Esophagus (tissue), 2 donors: ENCODE data around the gene IRF1. TPM values are rescaled to one million over a fixed set of nuclear protein-coding genes. Genes with fewer than 3 reads are reported as not detected.
A peak's percentile ranks its signal among the peaks of the same experiment; 100 is the strongest.
"Not testable (repeated sequence)": the region's sequence is repeated elsewhere in the genome, so short reads cannot be mapped to it uniquely, and the experiment has no call there.

Experiments
- H3K27ac ChIP-seq, 2 donors: one replicate each; pipeline ENCODE4 v1.5.1; 2013; ENCODE audit warnings: low read depth in 2 of 2, mild to moderate bottlenecking in 2 of 2, inconsistent platforms in 1 of 2, low read length in 1 of 2, moderate library complexity in 1 of 2
- H3K27me3 ChIP-seq, 2 donors: one replicate each; pipeline ENCODE4 v1.6.1; 2013; ENCODE audit warnings: low read length in 2 of 2, control low read depth in 1 of 2, mild to moderate bottlenecking in 1 of 2; ENCODE audit not compliant: insufficient read depth in 2 of 2, control insufficient read depth in 1 of 2
- H3K36me3 ChIP-seq, 2 donors: one replicate each; pipeline ENCODE4 v1.6.1; 2013; ENCODE audit warnings: low read length in 1 of 2; ENCODE audit not compliant: control insufficient read depth in 2 of 2, insufficient read depth in 2 of 2
- H3K4me1 ChIP-seq, 2 donors: one replicate each; pipeline ENCODE4 v1.6.1; 2013; ENCODE audit warnings: low read length in 1 of 2; ENCODE audit not compliant: control insufficient read depth in 2 of 2, insufficient read depth in 2 of 2
- H3K4me3 ChIP-seq, 2 donors: one replicate each; pipeline ENCODE4 v1.5.1; 2013; ENCODE audit warnings: low read length in 2 of 2, mild to moderate bottlenecking in 2 of 2, low read depth in 1 of 2, moderate library complexity in 1 of 2
- H3K9me3 ChIP-seq, 2 donors: one replicate each; pipeline ENCODE4 v1.6.1; 2013; ENCODE audit warnings: mild to moderate bottlenecking in 2 of 2, low read depth in 1 of 2, low read length in 1 of 2, moderate library complexity in 1 of 2; ENCODE audit not compliant: control insufficient read depth in 2 of 2, insufficient read depth in 1 of 2
- WGBS, 2 donors: extraction: QIAGEN DNeasy Blood & Tissue Kit; methylation state at CpG; one replicate each; pipeline ENCODE4 v1.1.7; 2013; 5-methylcytosine and 5-hydroxymethylcytosine counted together
- polyA plus RNA-seq, 2 donors: library from polyadenylated mRNA; stranded (reverse); fragments of 200-250 nt; gene quantifications; one replicate each; pipeline ENCODE4 v1.2.3, GENCODE V29; 2013
- donor health status: healthy with polysubstance abuse.
- donor health status: Bipolar disorder and iron deficiency.

IRF1 gene
- polyA plus RNA-seq, 2 donors: 7.5 to 14.2 TPM

DNA sequence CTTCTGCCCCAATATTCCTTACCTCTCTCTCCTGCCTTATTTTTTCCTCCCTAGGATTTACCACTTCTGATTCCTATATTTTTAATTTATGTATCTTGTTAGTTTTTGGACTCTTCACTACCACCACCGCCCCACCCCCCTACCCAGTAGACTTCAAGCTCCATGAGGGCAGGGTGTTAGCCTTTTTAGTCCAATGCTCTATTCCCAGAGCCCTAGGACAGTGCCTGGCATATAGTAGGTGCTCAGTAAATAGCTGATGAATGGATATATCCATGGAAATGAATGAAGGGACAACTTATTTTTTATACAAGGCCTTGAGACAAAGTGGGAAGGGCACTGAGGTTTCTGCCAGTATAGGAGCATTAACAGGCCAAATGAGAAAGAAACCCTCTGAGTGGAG, 41.5 kb downstream of the IRF1 start:
- no peak overlapping the region for H3K4me3 ChIP-seq
- peaks cover 6 to 23% of the 10 kb centered on the region in 2 donors for H3K4me1 ChIP-seq
- H3K27ac ChIP-seq: no peak overlapping the region
- no peaks in the 10 kb centered on the region for H3K9me3 ChIP-seq
- no peaks in the 10 kb centered on the region for H3K27me3 ChIP-seq
- WGBS, 2 donors: 98 to 100% methylated on average over 1 of the region's 1 CpG
- no peaks in the 10 kb centered on the region for H3K36me3 ChIP-seq

DNA sequence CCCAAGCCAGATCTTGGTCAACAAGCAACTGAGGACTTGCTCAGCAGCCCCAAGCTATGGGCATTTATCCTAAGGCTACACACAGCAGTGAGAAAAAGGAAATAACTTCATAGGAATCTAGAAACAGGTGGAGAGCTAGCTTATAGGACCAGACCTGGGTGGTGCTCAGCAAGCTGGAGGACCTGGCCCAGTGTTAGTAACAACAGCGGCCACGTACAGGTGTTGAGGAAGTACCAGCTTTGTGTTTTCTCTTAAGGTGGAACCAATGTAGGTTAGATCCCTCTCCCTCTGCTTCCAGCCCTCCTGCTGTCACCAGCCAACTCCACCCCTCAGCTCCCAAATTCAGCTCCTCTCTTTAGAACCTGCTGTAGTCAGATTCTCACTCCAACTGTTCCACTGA, 43.4 kb downstream of the IRF1 start:
- peak overlapping the region; percentile 47 to 59 for H3K27ac ChIP-seq
- no peaks in the 10 kb centered on the region for H3K27me3 ChIP-seq
- 58 to 59% methylated on average over 2 of the region's 2 CpGs for WGBS, 2 donors
- no peak overlapping the region for H3K4me3 ChIP-seq
- peaks cover 6 to 23% of the 10 kb centered on the region in 2 donors for H3K4me1 ChIP-seq
- no peaks in the 10 kb centered on the region for H3K36me3 ChIP-seq
- H3K9me3 ChIP-seq: no peaks in the 10 kb centered on the region

DNA sequence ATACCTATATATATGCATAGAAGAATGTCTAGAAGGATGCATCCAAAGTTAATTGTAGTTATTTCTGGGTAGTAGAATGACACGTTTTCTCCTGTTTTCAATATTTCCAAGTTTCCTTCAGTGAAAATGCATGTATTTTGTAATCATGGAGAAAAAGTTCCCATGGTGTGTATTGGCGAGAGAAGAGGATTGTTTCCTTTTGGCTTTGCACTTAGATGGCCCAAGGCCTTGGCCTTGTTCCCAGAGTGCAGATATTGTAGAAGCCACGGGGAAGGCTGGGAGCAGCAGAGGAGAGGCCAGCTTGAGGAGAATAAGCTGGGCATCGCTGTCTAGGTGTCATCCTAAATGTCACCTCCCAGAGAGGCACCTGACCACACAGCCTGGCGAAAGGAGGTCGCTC, 44.0 kb downstream of the IRF1 start:
- H3K36me3 ChIP-seq: no peaks in the 10 kb centered on the region
- peak overlapping the region; percentile 47 to 59 for H3K27ac ChIP-seq
- H3K4me1 ChIP-seq: peaks cover 6 to 23% of the 10 kb centered on the region in 2 donors
- H3K9me3 ChIP-seq: no peaks in the 10 kb centered on the region
- no peak overlapping the region for H3K4me3 ChIP-seq
- 39 to 40% methylated on average over 6 of the region's 6 CpGs for WGBS, 2 donors
- no peaks in the 10 kb centered on the region for H3K27me3 ChIP-seq

DNA sequence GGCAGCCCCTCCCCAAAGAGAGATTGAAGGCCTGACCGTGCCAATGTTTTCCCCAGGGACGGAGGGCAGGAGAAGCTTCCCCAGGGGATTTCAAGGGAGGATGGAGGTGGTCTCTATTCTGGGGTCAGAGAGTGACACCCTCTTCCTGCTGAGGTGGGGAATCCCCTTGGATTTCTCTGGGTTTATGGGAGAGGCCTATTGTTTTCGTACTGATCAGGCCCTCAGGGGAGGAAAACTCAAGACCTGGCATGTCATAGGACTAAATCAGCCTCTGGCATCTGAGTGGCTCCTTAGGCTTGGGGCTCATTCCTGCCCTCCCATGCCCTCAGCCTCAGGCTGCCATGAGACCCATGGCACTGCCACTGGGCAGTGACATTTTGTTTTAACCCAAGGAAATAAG, 44.6 kb downstream of the IRF1 start:
- H3K36me3 ChIP-seq: no peaks in the 10 kb centered on the region
- H3K4me3 ChIP-seq: no peak overlapping the region
- WGBS, 2 donors: 21 to 31% methylated on average over 3 of the region's 3 CpGs
- H3K4me1 ChIP-seq: peaks cover 6 to 23% of the 10 kb centered on the region in 2 donors
- H3K27ac ChIP-seq: peak overlapping the region; percentile 70 to 89
- no peaks in the 10 kb centered on the region for H3K9me3 ChIP-seq
- no peaks in the 10 kb centered on the region for H3K27me3 ChIP-seq

DNA sequence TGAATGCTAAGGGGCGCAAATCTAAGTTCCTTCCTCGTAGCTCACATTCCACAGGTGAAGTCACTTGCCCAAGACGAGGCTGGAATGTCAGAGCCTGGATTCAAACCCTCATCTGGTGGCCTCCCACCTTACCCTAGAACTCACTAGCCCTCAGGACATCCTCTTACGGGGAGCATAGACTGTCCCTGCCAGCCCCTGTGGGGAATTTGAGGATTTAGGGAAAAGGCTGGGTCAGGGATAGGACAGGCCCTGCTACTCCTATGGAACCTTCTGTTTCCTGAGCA, 45.0 kb downstream of the IRF1 start:
- Histone ChIP-seq H3K4me3 (no peak overlapping the region), H3K27ac (peak overlapping the region; percentile 70 to 89), H3K9me3 (no peaks in the 10 kb centered on the region), H3K4me1 (peaks cover 6 to 23% of the 10 kb centered on the region in 2 donors), H3K36me3 (no peaks in the 10 kb centered on the region), H3K27me3 (no peaks in the 10 kb centered on the region)
- whole genome bisulfite sequencing, 2 donors: 47 to 80% methylated on average over 4 of the region's 4 CpGs

DNA sequence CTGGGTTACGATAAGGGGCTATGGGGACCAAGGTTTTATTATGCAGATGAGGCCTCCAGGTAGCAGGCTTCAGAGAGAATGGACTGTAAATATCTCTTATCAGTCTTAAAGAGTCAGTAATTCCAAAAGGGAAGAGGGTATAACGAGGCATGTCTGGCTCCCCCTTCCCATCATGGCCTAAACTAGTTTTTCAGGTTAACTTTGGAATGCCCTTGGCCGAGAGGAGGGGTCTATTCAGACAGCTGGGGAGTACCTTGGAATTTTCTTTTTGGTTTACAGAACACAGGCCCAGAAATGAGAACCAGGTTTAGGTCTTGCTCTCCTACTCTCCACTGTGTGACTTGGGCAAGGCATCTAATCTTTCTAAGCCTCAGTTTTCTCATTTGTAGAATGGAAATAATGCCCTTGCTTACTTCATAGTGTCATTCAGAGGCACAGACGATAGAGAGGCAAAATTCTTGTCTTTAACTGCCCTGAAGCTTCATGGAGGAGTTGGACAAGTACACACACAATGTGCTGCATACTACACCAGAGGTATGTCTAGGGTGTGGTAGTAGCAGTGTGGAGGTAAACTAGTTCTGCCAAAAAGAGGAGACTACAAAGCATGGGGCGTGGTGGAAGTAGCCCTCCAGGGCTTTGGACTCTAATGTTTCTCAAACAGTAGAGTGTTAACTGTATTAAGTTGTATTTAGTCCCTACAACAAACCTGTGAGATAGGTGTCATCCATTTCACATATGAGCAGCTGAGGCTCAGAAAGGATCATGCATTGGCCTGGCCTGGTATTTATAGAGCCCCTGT, 45.5 kb downstream of the IRF1 start:
- Histone ChIP-seq H3K27ac (peak overlapping the region; percentile 70 to 89), H3K27me3 (no peaks in the 10 kb centered on the region), H3K9me3 (no peaks in the 10 kb centered on the region), H3K4me1 (peaks cover 6 to 23% of the 10 kb centered on the region in 2 donors), H3K4me3 (no peak overlapping the region), H3K36me3 (no peaks in the 10 kb centered on the region)
- 58 to 74% methylated on average over 5 of the region's 5 CpGs for WGBS, 2 donors

DNA sequence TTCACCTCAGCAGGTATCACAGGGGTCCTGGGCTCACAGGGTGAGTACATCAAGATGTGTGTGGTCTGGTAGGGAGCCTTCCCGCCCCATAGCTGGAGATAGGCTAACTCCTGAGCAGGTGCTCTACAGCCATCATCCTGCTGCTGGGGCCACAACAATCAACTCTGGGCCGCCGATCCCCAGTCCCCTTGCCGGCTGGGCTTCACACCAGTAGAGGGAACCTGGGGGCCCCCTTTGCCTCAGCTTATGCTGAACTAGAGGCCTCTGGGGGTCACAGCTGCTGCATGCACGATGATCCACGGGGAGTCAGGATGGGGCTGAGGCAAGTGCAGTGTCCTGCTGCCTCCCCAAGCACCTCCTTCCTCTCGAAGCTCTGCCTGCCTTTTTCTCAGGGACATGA, 46.5 kb downstream of the IRF1 start:
- WGBS, 2 donors: 73 to 83% methylated on average over 7 of the region's 7 CpGs
- no peak overlapping the region for H3K27ac ChIP-seq
- H3K27me3 ChIP-seq: no peaks in the 10 kb centered on the region
- H3K4me3 ChIP-seq: no peak overlapping the region
- peaks cover 9 to 24% of the 10 kb centered on the region in 2 donors for H3K4me1 ChIP-seq
- H3K9me3 ChIP-seq: no peaks in the 10 kb centered on the region
- H3K36me3 ChIP-seq: no peaks in the 10 kb centered on the region

DNA sequence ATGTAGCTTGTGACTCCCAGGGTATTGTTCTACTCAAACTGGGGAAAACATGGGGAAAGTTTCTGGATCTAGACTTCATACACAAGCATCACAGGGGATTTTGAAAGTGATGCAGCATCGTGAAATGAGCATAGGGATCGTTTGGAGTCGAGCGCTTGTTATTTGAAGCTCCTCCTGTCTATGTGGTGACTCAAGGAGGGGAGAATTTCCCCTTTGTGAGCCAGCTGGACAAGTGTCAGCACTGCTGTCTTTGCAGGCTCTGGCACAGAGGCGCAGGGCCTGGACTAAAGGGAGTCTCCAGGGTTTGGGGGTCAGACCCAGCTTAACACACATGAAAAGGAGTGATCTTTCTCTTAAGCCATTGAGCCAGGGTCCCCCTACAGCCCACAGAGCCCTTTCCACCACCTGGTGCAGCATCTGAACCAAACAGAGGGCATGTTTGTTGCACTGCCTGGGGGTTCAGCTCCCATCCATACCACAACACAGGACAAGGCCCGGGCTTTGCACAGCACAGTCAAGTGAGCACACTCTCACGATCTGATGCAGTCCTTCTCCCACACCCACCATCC, 51.0 kb downstream of the IRF1 start:
- H3K27me3 ChIP-seq: no peaks in the 10 kb centered on the region
- no peak overlapping the region for H3K4me3 ChIP-seq
- no peaks in the 10 kb centered on the region for H3K36me3 ChIP-seq
- H3K4me1 ChIP-seq: peaks cover 11 to 17% of the 10 kb centered on the region in 2 donors
- H3K27ac ChIP-seq: peak overlapping the region; percentile 53 to 67
- WGBS, 2 donors: 15 to 31% methylated on average over 7 of the region's 7 CpGs
- H3K9me3 ChIP-seq: no peaks in the 10 kb centered on the region

DNA sequence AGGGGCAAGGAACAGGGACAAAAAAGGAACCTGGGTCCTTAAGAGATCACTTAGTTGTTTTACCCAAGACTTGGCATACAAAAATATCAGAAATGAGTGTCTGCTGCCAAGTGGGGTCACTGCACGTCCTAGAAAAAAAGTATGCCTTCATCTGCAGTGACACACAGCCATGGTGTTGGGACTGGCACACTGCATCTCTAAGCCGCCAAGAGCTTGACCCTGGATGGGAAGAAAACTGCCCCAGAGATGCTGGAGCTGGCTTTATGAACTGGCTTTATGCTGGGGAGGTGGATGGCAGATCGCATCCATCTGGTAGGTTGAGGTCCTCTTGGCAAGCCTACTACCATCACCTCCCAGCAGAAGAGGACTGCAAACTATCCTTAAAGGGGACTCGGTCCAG, 51.7 kb downstream of the IRF1 start:
- peak overlapping the region; percentile 50 to 53 for H3K27ac ChIP-seq
- H3K4me1 ChIP-seq: peaks cover 11 to 17% of the 10 kb centered on the region in 2 donors
- H3K4me3 ChIP-seq: no peak overlapping the region
- WGBS, 2 donors: 65 to 67% methylated on average over 4 of the region's 4 CpGs
- no peaks in the 10 kb centered on the region for H3K27me3 ChIP-seq
- no peaks in the 10 kb centered on the region for H3K9me3 ChIP-seq
- H3K36me3 ChIP-seq: no peaks in the 10 kb centered on the region

DNA sequence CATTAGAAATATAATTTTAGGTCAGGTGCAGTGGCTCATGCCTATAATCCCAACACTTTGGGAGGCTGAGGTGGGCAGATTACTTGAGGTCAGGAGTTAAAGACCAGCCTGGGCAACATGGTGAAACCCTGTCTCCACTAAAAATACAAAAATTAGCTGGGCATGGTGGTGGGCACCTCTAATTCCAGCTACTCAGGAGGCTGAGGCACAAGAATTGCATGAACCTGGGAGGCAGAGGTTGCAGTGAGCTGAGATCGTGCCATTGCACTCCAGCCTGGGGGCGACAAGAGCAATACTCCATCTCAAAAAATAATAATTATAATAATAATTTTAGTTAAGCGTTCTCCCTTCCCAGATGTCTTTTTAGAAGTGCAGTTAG, 52.3 kb downstream of the IRF1 start:
- 92 to 93% methylated on average over 3 of the region's 3 CpGs for WGBS, 2 donors

More for the DNA sequence above, 52.3 kb downstream of the IRF1 start:
- not testable (repeated sequence) for H3K9me3 ChIP-seq, H3K4me3 ChIP-seq, H3K36me3 ChIP-seq, H3K27me3 ChIP-seq
- peak overlapping the region in 1 of 2 donors; percentile 56 for H3K27ac ChIP-seq
- H3K4me1 ChIP-seq: peaks cover 11 to 17% of the 10 kb centered on the region in 2 donors
